ENCODE results near the gene PTTG1IP.
"Not testable (repeated sequence)": the region's sequence is repeated elsewhere in the genome, so short reads cannot be mapped to it uniquely, and the experiment has no call there.

PTTG1IP gene

GRCh38 chr21:44912506-44913412, 39.3 kb upstream of the PTTG1IP start:
- peak overlapping the region; percentile 94 for H3K27ac Mint-ChIP-seq
- ATAC-seq; H3K9me3 Mint-ChIP-seq; DNase-seq (ENCODE audit: low spot score in 2 of 2): not testable (repeated sequence)
- peak overlapping the region; percentile 98 for H3K4me3 Mint-ChIP-seq
- peaks cover 90% of the 10 kb centered on the region for H3K4me1 Mint-ChIP-seq
- H3K36me3 Mint-ChIP-seq: peaks cover 93% of the 10 kb centered on the region

- no peaks in the 10 kb centered on the region for H3K9me3 Mint-ChIP-seq
- ATAC-seq (no peak), DNase-seq (ENCODE audit: low spot score in 2 of 2) (no peak)
- H3K4me1 Mint-ChIP-seq: peaks cover 83% of the 10 kb centered on the region
- H3K36me3 Mint-ChIP-seq: peaks cover 93% of the 10 kb centered on the region
- peak overlapping the region; percentile 94 for H3K27ac Mint-ChIP-seq
- H3K4me3 Mint-ChIP-seq: peak overlapping the region; percentile 98
Measured at GRCh38 chr21:44912158-44912473, 38.6 kb upstream of the PTTG1IP start.

GRCh38 chr21:44911384-44912157, 38.1 kb upstream of the PTTG1IP start:
- peaks cover 80% of the 10 kb centered on the region for H3K4me1 Mint-ChIP-seq

GRCh38 chr21:44911068-44911383, 37.5 kb upstream of the PTTG1IP start:
- Mint-ChIP-seq H3K36me3 (peaks cover 93% of the 10 kb centered on the region), H3K4me1 (peaks cover 80% of the 10 kb centered on the region), H3K9me3 (no peaks in the 10 kb centered on the region), H3K27ac (peak overlapping the region; percentile 94), H3K4me3 (peak overlapping the region; percentile 98)
- ATAC-seq: no peak
- DNase-seq (ENCODE audit: low spot score in 2 of 2): no peak

More at GRCh38 chr21:44911384-44912157, 38.1 kb upstream of the PTTG1IP start:
- Mint-ChIP-seq H3K4me3 (peak overlapping the region; percentile 98), H3K9me3 (no peaks in the 10 kb centered on the region), H3K27ac (peak overlapping the region; percentile 94), H3K36me3 (peaks cover 93% of the 10 kb centered on the region)
- peak in 1 of 2 donors; percentile 76 for DNase-seq (ENCODE audit: low spot score in 2 of 2)
- peak; percentile 71 for ATAC-seq

GRCh38 chr21:44910229-44911067, 37.0 kb upstream of the PTTG1IP start:
- Mint-ChIP-seq H3K27ac (peak overlapping the region; percentile 94), H3K36me3 (peaks cover 93% of the 10 kb centered on the region), H3K4me3 (peak overlapping the region; percentile 98), H3K9me3 (no peaks in the 10 kb centered on the region), H3K4me1 (peaks cover 74% of the 10 kb centered on the region)
- DNase-seq (ENCODE audit: low spot score in 2 of 2) (no peak), ATAC-seq (no peak)

GRCh38 chr21:44909719-44910118, 36.2 kb upstream of the PTTG1IP start:
- peak overlapping the region; percentile 94 for H3K27ac Mint-ChIP-seq
- no peak overlapping the region for H3K4me3 Mint-ChIP-seq
- peaks cover 95% of the 10 kb centered on the region for H3K36me3 Mint-ChIP-seq
- H3K4me1 Mint-ChIP-seq: peaks cover 68% of the 10 kb centered on the region
- H3K9me3 Mint-ChIP-seq: no peaks in the 10 kb centered on the region
- no peak for ATAC-seq
- DNase-seq (ENCODE audit: low spot score in 2 of 2): no peak

GRCh38 chr21:44908908-44909307, 35.4 kb upstream of the PTTG1IP start:
- H3K4me1 Mint-ChIP-seq: peaks cover 68% of the 10 kb centered on the region
- ATAC-seq (no peak), DNase-seq (ENCODE audit: low spot score in 2 of 2) (no peak)
- H3K4me3 Mint-ChIP-seq: no peak overlapping the region
- peak overlapping the region; percentile 94 for H3K27ac Mint-ChIP-seq
- peaks cover 95% of the 10 kb centered on the region for H3K36me3 Mint-ChIP-seq
- H3K9me3 Mint-ChIP-seq: no peaks in the 10 kb centered on the region

GRCh38 chr21:44907966-44908895, 34.7 kb upstream of the PTTG1IP start:
- Mint-ChIP-seq H3K4me1 (peaks cover 64% of the 10 kb centered on the region), H3K4me3 (no peak overlapping the region), H3K9me3 (no peaks in the 10 kb centered on the region), H3K36me3 (peaks cover 95% of the 10 kb centered on the region), H3K27ac (peak overlapping the region; percentile 94)
- no peak for ATAC-seq
- DNase-seq (ENCODE audit: low spot score in 2 of 2): no peak

- Mint-ChIP-seq H3K4me3 (no peak overlapping the region), H3K9me3 (no peaks in the 10 kb centered on the region), H3K36me3 (peaks cover 100% of the 10 kb centered on the region), H3K4me1 (peaks cover 58% of the 10 kb centered on the region), H3K27ac (no peak overlapping the region)
- DNase-seq (ENCODE audit: low spot score in 2 of 2) (no peak), ATAC-seq (no peak)
Measured at GRCh38 chr21:44907225-44907965, 33.9 kb upstream of the PTTG1IP start.

- Mint-ChIP-seq H3K9me3 (no peaks in the 10 kb centered on the region), H3K4me3 (no peak overlapping the region), H3K36me3 (peaks cover 100% of the 10 kb centered on the region), H3K4me1 (peaks cover 43% of the 10 kb centered on the region), H3K27ac (peak overlapping the region; percentile 83)
- no peak for ATAC-seq
- DNase-seq (ENCODE audit: low spot score in 2 of 2): no peak
Measured at GRCh38 chr21:44905728-44906090, 32.2 kb upstream of the PTTG1IP start.

- no peak overlapping the region for H3K4me3 Mint-ChIP-seq
Measured at GRCh38 chr21:44905016-44905727, 31.7 kb upstream of the PTTG1IP start.

GRCh38 chr21:44904141-44904923, 30.8 kb upstream of the PTTG1IP start:
- Mint-ChIP-seq H3K36me3 (peaks cover 100% of the 10 kb centered on the region), H3K4me3 (no peak overlapping the region), H3K4me1 (peaks cover 34% of the 10 kb centered on the region), H3K9me3 (no peaks in the 10 kb centered on the region), H3K27ac (peak overlapping the region; percentile 2)
- DNase-seq (ENCODE audit: low spot score in 2 of 2) (no peak), ATAC-seq (peak; percentile 14)

More at GRCh38 chr21:44905016-44905727, 31.7 kb upstream of the PTTG1IP start:
- ATAC-seq (peak; percentile 5), DNase-seq (ENCODE audit: low spot score in 2 of 2) (no peak)
- no peaks in the 10 kb centered on the region for H3K9me3 Mint-ChIP-seq
- H3K27ac Mint-ChIP-seq: no peak overlapping the region
- H3K4me1 Mint-ChIP-seq: peaks cover 43% of the 10 kb centered on the region
- peaks cover 100% of the 10 kb centered on the region for H3K36me3 Mint-ChIP-seq

GRCh38 chr21:44903689-44904088, 30.2 kb upstream of the PTTG1IP start:
- no peaks in the 10 kb centered on the region for H3K9me3 Mint-ChIP-seq
- H3K27ac Mint-ChIP-seq: peak overlapping the region; percentile 2
- ATAC-seq: no peak
- no peak overlapping the region for H3K4me3 Mint-ChIP-seq
- peaks cover 100% of the 10 kb centered on the region for H3K36me3 Mint-ChIP-seq
- DNase-seq (ENCODE audit: low spot score in 2 of 2): no peak
- peaks cover 28% of the 10 kb centered on the region for H3K4me1 Mint-ChIP-seq

Measured in stimulated activated effector memory CD8-positive, alpha-beta T cell treated with anti-CD3 and anti-CD28 coated beads, Interleukin-12 subunit alpha, Interleukin-12 subunit beta, amount 100 ng/mL, for 72 hours (primary cell).